K562 (cell line): ENCODE results near the gene ERGIC1. TPM values are rescaled to one million over a fixed set of nuclear protein-coding genes. Genes with fewer than 3 reads are reported as not detected.

ENCODE experiments used
- ATAC-seq: fragments of 200-7000 bp; cut with Tn5 transposase; 3 replicates; pipeline ENCODE4 v1.9.1; 2020; ENCODE audit warnings: moderate library complexity
- BruUV-seq: library from RNA; stranded (reverse); fragments of 400-500 nt; replicated peaks from 2 replicates; lab custom pipeline; 2021; lab: Mats Ljungman, UMichigan
- CTCF ChIA-PET: fragments of 300-600 bp; formaldehyde crosslinking; extraction: SDS; loops from one replicate; lab custom pipeline; 2021; ENCODE audit warnings: low intra/inter-chr PET ratio; lab: Yijun Ruan, JAX
- POLR2A ChIA-PET: fragments of 300-600, 350-650 bp; sonication (Branson Sonifier 250); formaldehyde crosslinking; extraction: SDS; loops from one replicate; lab custom pipeline; 2021; ENCODE audit warnings: antibody characterized with exemption, inconsistent platforms; lab: Yijun Ruan, JAX
- DNase-seq, 4 experiments: peaks; one replicate each; pipeline versions ENCODE4 v3.0.0 to v3.0.0-alpha.2; 2011 to 2018; ENCODE audit warnings: low spot score in 3 of 4, mixed read lengths in 3 of 4; ENCODE audit errors: extremely low read depth in 1 of 4
- FAIRE-seq: peaks from 2 replicates; lab custom pipeline; 2011; peaks lifted over from hg19 to GRCh38; lab: Jason Lieb, UNC
- H2AFZ ChIP-seq: 2 replicates; pipeline ENCODE4 v1.6.0; 2011; ENCODE audit warnings: low read depth, low read length, control low read depth, inconsistent platforms
- H3K27ac ChIP-seq: fragments of 200-600 bp; 3 replicates; pipeline ENCODE4 v1.8.0; 2011; ENCODE audit warnings: low read depth, mild to moderate bottlenecking, control low read depth, inconsistent platforms, low read length, moderate library complexity, mixed read lengths; ENCODE audit errors: extremely low read depth
- H3K27me3 ChIP-seq, 2 experiments: fragments of 300-600 bp in 1 of 2; 2 replicates in 1 of 2; 3 replicates in 1 of 2; pipeline versions ENCODE4 v1.6.0 to v1.8.0; 2011; ENCODE audit warnings: inconsistent platforms in 2 of 2, low read length in 2 of 2, mild to moderate bottlenecking in 1 of 2, mixed read lengths in 1 of 2, moderate library complexity in 1 of 2; ENCODE audit not compliant: control insufficient read depth in 2 of 2, insufficient read depth in 2 of 2
- H3K36me3 ChIP-seq: fragments of 300-600 bp; 3 replicates; pipeline ENCODE4 v1.8.0; 2011; ENCODE audit warnings: mild to moderate bottlenecking, low read length, inconsistent platforms; ENCODE audit not compliant: control insufficient read depth, insufficient read depth
- H3K4me1 ChIP-seq, 2 experiments: fragments of 200-600 bp in 1 of 2; replicated peaks in 1 of 2; 2 replicates in 1 of 2; 3 replicates in 1 of 2; pipeline versions ENCODE4 v1.5.1 to v1.8.0; 2011; ENCODE audit warnings: inconsistent platforms in 2 of 2, low read length in 2 of 2, mild to moderate bottlenecking in 1 of 2, mixed read lengths in 1 of 2, moderate library complexity in 1 of 2; ENCODE audit not compliant: control insufficient read depth in 2 of 2, insufficient read depth in 2 of 2
- H3K4me2 ChIP-seq: 2 replicates; pipeline ENCODE4 v1.6.1; 2011; ENCODE audit warnings: low read length, control low read depth, inconsistent platforms, mixed read lengths; ENCODE audit not compliant: insufficient read depth
- H3K4me3 ChIP-seq: fragments of 200-600 bp; sonication (generic), shearing (Covaris generic); 2 replicates; pipeline ENCODE4 v1.5.1; 2016; ENCODE audit warnings: control low read depth, inconsistent platforms
- H3K79me2 ChIP-seq: fragments of 200-600 bp; 3 replicates; pipeline ENCODE4 v1.8.0; 2011; ENCODE audit warnings: low read length, inconsistent platforms; ENCODE audit not compliant: control insufficient read depth, insufficient read depth
- H3K9ac ChIP-seq, 2 experiments: 2 replicates each; pipeline versions ENCODE4 v1.6.0 to v1.6.1; 2011; ENCODE audit warnings: low read depth in 2 of 2, low read length in 2 of 2, control low read depth in 1 of 2, inconsistent platforms in 1 of 2, mild to moderate bottlenecking in 1 of 2, mixed read lengths in 1 of 2; ENCODE audit not compliant: insufficient read depth in 1 of 2
- H3K9me1 ChIP-seq: one replicate; pipeline ENCODE4 v1.6.0; 2011; ENCODE audit warnings: inconsistent platforms, mild to moderate bottlenecking, low read length, moderate library complexity; ENCODE audit not compliant: control insufficient read depth, insufficient read depth
- H3K9me3 ChIP-seq: replicated peaks from 2 replicates; pipeline ENCODE4 v1.5.1; 2011; ENCODE audit warnings: low read depth, low read length, inconsistent platforms; ENCODE audit not compliant: control insufficient read depth, insufficient read depth
- H4K20me1 ChIP-seq: replicated peaks from 2 replicates; pipeline ENCODE4 v1.6.1; 2011; ENCODE audit warnings: low read length, inconsistent platforms, mixed read lengths; ENCODE audit not compliant: control insufficient read depth, insufficient read depth
- CREB3L1 ChIP-seq: fragments of 450-650 bp; IDR thresholded peaks from 2 replicates; pipeline ENCODE4 v1.6.1; 2014; ENCODE audit warnings: low read depth, mild to moderate bottlenecking, moderate library complexity, borderline replicate concordance
- MYBL2 ChIP-seq, 2 experiments: fragments of 450-650 bp in 1 of 2; sonication (generic) in 1 of 2; formaldehyde crosslinking in 1 of 2; IDR thresholded peaks; 2 replicates each; pipeline versions ENCODE4 v1.6.1 to v1.8.1; 2017 to 2022; ENCODE audit warnings: borderline replicate concordance in 1 of 2, inconsistent platforms in 1 of 2, low read depth in 1 of 2, mild to moderate bottlenecking in 1 of 2, missing genetic modification reagents in 1 of 2, moderate library complexity in 1 of 2
- SPI1 ChIP-seq: IDR thresholded peaks from 2 replicates; pipeline ENCODE4 v1.6.1; 2011; ENCODE audit warnings: low read depth, low read length, control low read depth, borderline replicate concordance
- SRSF7 ChIP-seq: fragments of 200-400 bp; formaldehyde crosslinking; optimal IDR thresholded peaks from 2 replicates; pipeline ENCODE3; 2017; ENCODE audit warnings: mild to moderate bottlenecking, low read depth, low read length
- STAT5A ChIP-seq: IDR thresholded peaks from 2 replicates; pipeline ENCODE4 v1.6.1; 2012; ENCODE audit warnings: low read length, inconsistent platforms, borderline replicate concordance
- ZKSCAN1 ChIP-seq: fragments of 150-350 bp; IDR thresholded peaks from 2 replicates; pipeline ENCODE4 v1.6.1; 2016; ENCODE audit warnings: low read depth, low read length
- ZNF384 ChIP-seq: IDR thresholded peaks from 2 replicates; pipeline ENCODE4 v1.6.1; 2012; ENCODE audit warnings: low read depth, low read length, improper control_type of control experiment
- WGBS: fragments of 100-300 bp; shearing (Covaris generic); methylation state at CpG from one replicate; pipeline ENCODE4 v1.1.6; 2016; ENCODE audit warnings: low coverage, mixed read lengths; ENCODE audit not compliant: insufficient coverage; ENCODE audit errors: missing lambda C conversion rate; 5-methylcytosine and 5-hydroxymethylcytosine counted together
- in situ Hi-C: fragments of 300-500 bp; cut with MboI; formaldehyde crosslinking; loops from 4 replicates; pipeline ENCODE4 v1.15.0; 2018; ENCODE audit warnings: inconsistent platforms, mixed read lengths
- intact Hi-C: fragments of 100-400 bp; cut with micrococcal nuclease; formaldehyde crosslinking; loops from 2 replicates; pipeline ENCODE4 v1.14.2; 2022
- polyA plus RNA-seq, 8 experiments: library from polyadenylated mRNA; depleted of rRNA in 4 of 8; stranded (reverse) in 5 of 8; unstranded in 3 of 8; fragments of >200 nt; fragmentation: Nextera tagmentation in 2 of 8; fragmentation: Illumina TruSeq in 1 of 8; extraction: Ambion mirVana in 2 of 8; extraction: Trizol in 1 of 8; gene quantifications; 2 replicates each; pipeline versions ENCODE4 v1.2.1 to v1.2.3, GENCODE V29; 2011 to 2014; ENCODE audit warnings: inconsistent platforms in 1 of 8, missing spikeins in 1 of 8
- total RNA-seq, 7 experiments: library from RNA; depleted of rRNA in 6 of 7; stranded (reverse); fragments of >200 nt in 6 of 7; fragmentation: Illumina TruSeq in 2 of 7; extraction: Trizol in 2 of 7; gene quantifications; 2 replicates each; pipeline versions ENCODE4 v1.2.1 to v1.2.3, GENCODE V29; 2011 to 2021; ENCODE audit warnings: low replicate concordance in 1 of 7

Gene ERGIC1
- total and polyA plus RNA-seq, 9 of the 15 experiments (the other 6 are each of a cell fraction or from before 2014, with no cell fraction given): 5.5 to 68.4 (median 36.4) TPM

DNA sequence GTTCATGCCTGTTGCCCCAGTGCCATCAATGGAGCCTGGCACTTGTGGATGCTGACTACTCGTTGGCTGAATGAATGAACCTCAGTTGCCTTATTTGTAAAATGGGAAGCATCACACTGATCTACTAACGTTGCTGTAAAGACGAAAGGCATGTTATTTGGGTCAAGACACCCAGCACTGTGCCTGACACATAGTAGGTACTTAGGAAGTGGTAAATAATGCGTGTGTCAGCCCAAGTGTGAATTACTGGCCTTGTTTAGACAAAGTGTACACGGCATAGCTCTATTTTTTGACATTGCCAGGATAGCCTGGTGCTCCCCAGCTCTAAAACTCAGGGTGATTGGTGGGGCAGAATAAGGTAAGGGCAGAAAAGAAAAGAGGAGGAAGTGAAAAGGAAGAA lies 27.4 kb downstream of the ERGIC1 start:
- Histone ChIP-seq H3K79me2 (no peaks in the 10 kb centered on the region), H3K9ac (no peak overlapping the region), H3K9me3 (no peaks in the 10 kb centered on the region), H3K9me1 (no peaks in the 10 kb centered on the region), H4K20me1 (peaks cover 7% of the 10 kb centered on the region), H3K27me3 (no peaks in the 10 kb centered on the region), H2AFZ (no peak overlapping the region), H3K4me3 (no peak overlapping the region), H3K4me1 (peaks cover 5 to 11% of the 10 kb centered on the region in 2 experiments; a peak in 3 of 5 replicates), H3K4me2 (no peak overlapping the region), H3K27ac (no peak overlapping the region), H3K36me3 (no peaks in the 10 kb centered on the region; the same call in 1 of the 3 replicates)
- in situ Hi-C loops: no loop called here
- DNase-seq (no peak), ATAC-seq (no peak), FAIRE-seq (no peak)
- 64% methylated on average over 5 of the region's 5 CpGs for WGBS
- CTCF ChIA-PET: no interaction called here
- BruUV-seq: no TSS peak
- intact Hi-C loops: no loop called here
- POLR2A ChIA-PET: interaction anchor here (1.3 to 1.4 kb wide), 2 partner anchors 13 to 91 kb away, joined by 3 to 4 read pairs; partner anchors contain the start of gene DUSP1
- TF ChIP-seq ZKSCAN1: peak; percentile 80
- TF ChIP-seq CREB3L1: no peak

GRCh38 chr5:172862165-172862801 lies 28.2 kb downstream of the ERGIC1 start:
- H3K27ac ChIP-seq: no peak overlapping the region
- no peak for ATAC-seq
- peak overlapping the region in 1 of 2 experiments; percentile 65; a peak in 1 of 4 replicates for H3K9ac ChIP-seq
- WGBS: 34% methylated on average over 3 of the region's 5 CpGs
- peaks cover 5 to 14% of the 10 kb centered on the region in 2 experiments; a peak in 3 of 5 replicates for H3K4me1 ChIP-seq
- no peaks in the 10 kb centered on the region for H3K9me3 ChIP-seq
- no peaks in the 10 kb centered on the region for H3K9me1 ChIP-seq
- no peak overlapping the region for H2AFZ ChIP-seq
- H3K4me3 ChIP-seq: no peak overlapping the region
- in situ Hi-C loops: no loop called here
- no peaks in the 10 kb centered on the region for H3K27me3 ChIP-seq
- TF ChIP-seq STAT5A (no peak), SPI1 (0 out of 2 replicates have a peak, but pooled peaks have one; percentile 38), SRSF7 (no peak), ZNF384 (peak; percentile 67), MYBL2 (IDR thresholded peaks at IDR 0.05; ENCODE audit: low read depth) (no peak), MYBL2 (CRISPR knock-in tag; IDR thresholded peaks at IDR 0.05; ENCODE audit: borderline replicate concordance) (no peak)
- BruUV-seq: no TSS peak
- FAIRE-seq: no peak
- ChIA-PET POLR2A (interaction anchor here (0.6 to 1.4 kb wide), 4 partner anchors 10 to 92 kb away, joined by 3 to 4 read pairs (median 3); partner anchors contain the start of gene DUSP1), CTCF (no interaction called here)
- intact Hi-C loops: no loop called here
- no peaks in the 10 kb centered on the region; the same call in 2 of the 3 replicates for H3K36me3 ChIP-seq
- peaks cover 11% of the 10 kb centered on the region for H4K20me1 ChIP-seq
- no peak for DNase-seq
- H3K4me2 ChIP-seq: no peak overlapping the region
- H3K79me2 ChIP-seq: no peaks in the 10 kb centered on the region
